GM18868 (cell line): ENCODE results near the gene TEX13D.

Experiments
- ATAC-seq: cut with Tn5 transposase; IDR thresholded peaks from one replicate; pipeline ENCODE4 v1.9.1; 2021; ENCODE audit warnings: mild to moderate bottlenecking, moderate library complexity; ENCODE audit not compliant: unreplicated experiment

The TEX13D gene

DNA sequence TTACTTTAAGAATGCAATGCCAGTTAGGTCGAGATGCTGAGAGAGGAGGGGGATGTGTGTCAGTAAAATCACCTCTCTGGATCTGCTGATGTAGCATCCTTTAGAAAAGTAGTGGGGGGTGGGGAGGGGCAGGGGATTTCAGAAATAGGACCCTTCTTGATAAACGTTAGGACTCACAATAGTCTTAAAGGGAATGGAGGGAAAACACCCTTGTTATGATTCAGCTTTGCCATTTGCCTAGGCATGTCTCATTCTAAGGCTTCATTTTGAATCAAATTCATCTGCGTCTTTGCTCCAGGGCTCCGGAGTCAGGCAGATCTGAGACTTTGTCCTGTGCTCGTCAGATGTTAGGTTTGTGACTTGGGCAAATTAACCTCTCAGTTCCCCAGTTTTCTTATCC, 14.8 kb downstream of the TEX13D start:
- ATAC-seq = no peak

DNA sequence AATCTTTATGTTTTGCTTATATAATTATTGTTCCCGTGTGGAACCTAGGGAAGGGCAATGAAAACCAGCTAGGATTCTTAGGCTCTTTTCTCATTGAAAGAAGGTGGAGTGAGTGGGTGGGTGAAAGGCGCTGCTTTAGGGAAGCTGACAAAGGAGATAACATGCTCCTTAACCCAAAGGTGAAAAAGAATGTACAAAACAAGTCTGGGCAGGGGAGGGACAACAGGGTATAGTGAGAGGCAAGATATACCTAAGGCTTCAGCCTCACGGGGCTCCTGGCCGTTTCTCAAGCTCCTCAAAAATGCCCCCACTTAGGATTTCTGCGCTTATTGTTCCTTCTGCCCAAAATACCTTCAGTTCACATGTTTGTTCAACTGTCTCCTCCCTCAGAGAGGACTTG, 15.7 kb downstream of the TEX13D start:
- no peak for ATAC-seq

DNA sequence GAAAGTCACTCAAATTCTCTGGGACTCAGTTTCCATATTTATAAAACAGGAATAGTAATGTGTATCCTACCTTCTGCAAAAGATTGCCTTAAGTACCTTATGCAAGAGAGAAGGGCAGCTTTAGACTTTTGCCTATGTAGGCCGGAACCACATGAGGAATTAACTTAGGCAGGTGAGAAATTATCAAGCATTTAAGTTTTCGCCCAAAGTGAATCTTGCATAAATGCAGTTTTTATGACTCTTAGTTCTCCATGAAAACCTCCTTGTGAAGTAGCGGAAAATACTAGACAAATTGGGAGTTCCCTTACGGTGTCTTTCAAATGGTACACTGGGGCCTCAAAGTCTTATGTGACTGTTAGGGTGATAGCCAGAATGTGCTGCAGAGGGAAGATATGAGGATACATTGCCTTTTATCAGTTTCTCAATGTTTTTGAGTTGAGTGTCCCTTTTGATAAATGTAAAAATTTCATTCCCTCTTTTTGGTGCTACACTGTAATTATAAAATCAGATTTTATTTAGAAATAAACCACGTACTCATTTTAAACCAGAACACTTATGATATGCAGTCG, 16.5 kb downstream of the TEX13D start:
- no peak for ATAC-seq

DNA sequence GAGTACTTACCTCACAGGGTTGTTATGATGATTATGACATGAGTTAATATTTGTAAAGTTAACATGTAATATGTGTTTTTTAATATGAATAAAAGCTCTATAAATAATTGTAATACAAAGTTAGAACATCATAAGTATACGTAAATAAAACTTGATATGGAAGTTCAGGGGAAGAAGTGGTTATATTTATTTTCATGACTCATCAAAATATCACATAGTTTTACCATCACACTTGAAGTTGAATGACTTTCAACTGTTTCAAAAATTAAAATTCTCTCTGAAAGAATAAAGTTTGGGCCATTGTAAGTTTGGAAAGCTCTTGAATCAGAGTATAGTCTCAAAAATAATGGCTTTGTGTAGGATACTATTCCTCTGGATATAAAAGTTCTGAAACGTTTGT, 22.2 kb downstream of the TEX13D start:
- no peak for ATAC-seq

DNA sequence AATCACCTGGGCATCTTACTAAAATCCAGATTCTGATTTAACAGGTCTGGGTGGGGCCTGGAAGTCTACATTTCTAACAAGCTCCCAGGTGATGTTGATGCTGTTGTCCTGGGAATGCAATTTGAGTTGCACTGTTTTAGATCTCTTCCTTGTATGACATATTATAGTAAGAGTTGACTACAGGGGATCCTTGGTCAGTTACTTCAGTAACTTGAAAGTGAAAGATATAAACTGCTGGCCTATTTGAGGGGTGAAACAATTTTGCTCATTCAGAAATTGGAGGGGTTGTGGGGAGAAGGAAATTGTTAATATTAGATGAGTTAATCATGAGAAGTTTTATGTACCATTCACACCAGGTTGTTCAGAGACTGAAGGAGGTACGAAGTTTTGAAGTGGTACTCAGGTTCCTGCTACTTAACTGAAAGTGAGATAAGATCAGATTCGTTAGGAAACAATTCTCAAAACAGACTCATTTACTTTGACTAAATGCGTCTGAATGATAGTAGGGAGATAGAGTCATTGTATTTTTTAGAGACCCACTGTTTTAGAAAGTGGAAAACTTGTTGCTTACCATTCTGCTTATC, 26.4 kb downstream of the TEX13D start:
- no peak for ATAC-seq

DNA sequence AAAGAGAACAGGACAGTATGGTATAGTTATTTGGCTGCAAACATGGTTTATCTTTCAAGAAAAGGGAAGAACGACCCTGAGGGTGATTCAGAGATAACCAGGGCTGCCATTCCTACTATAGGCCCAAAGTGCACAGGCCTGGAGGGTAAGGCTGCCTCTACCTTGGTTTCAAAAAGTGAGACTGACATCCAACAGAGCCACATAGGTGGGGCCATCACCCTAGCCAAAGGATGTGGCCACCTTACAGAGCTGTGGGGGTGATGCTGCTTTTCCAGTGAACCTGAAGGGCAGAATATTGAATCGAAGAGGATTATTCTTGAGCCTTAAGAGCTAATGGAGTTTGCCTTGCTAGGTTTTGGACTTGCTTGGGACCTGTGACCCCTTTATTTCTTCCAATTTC, 29.6 kb downstream of the TEX13D start:
- ATAC-seq = no peak

DNA sequence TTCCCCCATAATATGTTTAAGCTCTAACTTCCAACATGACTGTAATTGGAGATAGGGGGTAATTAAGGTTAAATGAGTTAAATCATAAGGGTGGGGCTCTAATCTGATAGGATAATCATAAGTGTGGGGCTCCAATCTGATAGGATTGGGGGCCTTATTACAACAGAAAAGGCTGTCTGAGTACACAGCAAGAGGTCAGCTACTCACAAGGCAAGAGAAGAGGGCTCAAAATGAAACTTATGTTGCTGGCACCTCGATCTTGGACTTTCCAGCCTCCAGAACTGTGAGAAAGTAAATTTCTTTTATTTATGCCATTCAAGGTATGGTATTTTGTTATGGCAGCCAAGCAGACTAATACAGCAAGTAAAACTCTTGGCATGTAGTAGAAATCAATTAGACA, 30.3 kb downstream of the TEX13D start:
- no peak for ATAC-seq

DNA sequence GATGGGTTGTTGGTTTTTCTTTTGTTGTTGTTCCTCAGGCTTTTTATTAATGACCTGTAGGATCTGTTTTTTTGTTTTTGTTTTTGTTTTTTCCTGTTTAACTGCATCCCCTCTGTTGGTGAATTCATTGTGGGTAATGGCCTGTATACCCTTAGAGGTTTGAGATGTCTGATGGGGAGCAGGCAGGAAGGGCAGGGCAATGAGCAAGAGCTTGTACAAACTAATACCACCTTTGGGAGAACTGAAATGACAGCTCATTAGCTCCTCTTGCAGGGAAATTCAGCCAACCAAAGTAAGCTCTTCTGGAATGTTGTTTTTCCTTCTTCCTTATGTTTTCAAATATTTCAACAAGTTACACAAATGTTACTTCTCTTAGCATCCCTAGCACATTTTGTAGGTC, 37.3 kb downstream of the TEX13D start:
- no peak for ATAC-seq

DNA sequence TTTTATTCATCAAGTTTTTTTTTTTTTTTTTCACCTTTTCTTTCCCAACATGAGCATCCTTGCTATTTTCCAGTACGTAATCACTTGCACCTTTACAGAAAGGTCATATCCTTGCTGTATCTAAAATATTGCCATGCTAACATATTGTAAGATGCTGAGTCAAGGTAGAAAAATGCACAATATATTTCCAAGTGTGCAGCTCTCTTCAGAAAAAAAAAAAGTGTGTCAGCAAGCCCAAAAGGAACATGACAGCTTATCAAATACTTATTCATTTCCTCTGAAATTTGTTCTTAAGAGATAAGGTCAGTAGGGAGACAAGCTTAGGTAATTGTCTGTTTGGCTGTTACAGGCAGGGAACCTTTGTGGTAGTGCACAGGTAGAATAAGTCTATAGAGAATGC, 40.9 kb downstream of the TEX13D start:
- ATAC-seq = no peak

DNA sequence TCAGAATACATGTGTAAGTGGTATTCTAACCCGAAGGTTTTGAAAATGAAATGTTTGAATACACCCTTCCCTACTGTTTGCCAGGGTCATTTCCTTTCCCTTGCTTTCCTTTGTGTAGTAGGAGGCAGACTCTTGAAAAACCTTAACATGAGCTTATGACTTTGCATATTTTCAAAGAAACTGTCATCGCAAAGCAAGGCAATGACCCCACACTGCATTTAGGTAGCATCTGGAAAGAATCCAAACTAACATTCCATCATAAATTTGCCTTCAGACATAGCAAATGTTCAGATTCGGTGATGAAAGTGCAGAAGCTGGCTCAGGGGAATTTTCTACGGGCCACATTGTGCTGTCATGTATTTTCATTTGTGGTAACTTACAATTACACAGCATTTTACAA, 46.2 kb downstream of the TEX13D start:
- ATAC-seq = no peak

DNA sequence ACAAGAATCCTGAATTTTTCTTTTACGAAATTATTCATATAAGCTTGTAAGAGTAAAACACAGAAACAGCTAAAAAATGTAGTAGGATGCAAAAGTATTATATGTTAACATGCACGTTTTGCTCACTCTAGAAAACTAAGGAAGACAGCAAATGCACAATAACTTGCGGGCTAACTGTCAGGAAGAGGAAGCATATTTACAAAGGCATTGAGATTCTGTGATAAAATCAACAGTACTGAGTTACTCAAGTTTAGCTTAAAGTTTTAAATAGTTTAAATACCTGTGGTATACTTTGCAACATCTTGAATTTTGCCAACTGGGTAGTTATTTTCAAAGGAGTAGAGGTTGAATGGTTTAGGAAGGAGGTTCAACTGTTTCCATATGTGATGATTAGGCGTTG, 50.9 kb downstream of the TEX13D start:
- no peak for ATAC-seq

DNA sequence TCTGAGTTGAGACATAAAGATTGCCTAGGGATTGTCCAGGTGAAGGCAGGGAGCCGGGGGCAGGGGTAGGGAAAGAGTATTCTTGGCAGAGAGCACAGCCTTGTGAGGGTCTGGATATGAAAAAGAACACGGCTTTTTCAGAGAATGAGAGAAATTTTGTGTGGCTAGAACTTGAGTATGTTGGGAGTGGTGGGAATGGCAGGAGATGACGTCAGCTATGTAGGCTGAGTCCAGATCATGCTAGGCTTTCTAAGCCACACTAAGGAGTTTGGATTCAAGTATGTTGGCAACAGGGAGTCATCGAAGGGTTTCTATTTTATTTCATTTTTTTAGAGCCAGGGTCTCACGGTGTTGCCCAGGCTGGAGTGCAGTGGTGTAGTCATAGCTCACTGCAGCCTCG, 53.9 kb downstream of the TEX13D start:
- no peak for ATAC-seq
